Right lobe of liver (tissue), 4 donors: ENCODE measurements around the gene CLCF1.

Experiments used
- CTCF ChIP-seq, 4 donors: fragments of 200-600 bp in 3 of 4; fragments of 450-650 bp in 1 of 4; IDR thresholded peaks; one replicate each; pipeline versions ENCODE4 v1.5.1 to v1.8.0; 2016 to 2022; ENCODE audit warnings: antibody characterized with exemption in 4 of 4, mild to moderate bottlenecking in 2 of 4
- POLR2A ChIP-seq: fragments of 450-650 bp; IDR thresholded peaks from one replicate; pipeline ENCODE4 v1.6.1; 2017; ENCODE audit warnings: antibody characterized with exemption, mild to moderate bottlenecking
- donor health status: DM: no; HTN: no; CAD: no.
- donor health status: DM: no; HTN: no; CAD: no.
- donor health status: DM: no; HTN: yes; CAD: no.

- TF ChIP-seq POLR2A (no peak), CTCF (IDR thresholded peaks at IDR 0.05) (no peak)
Observed at GRCh38 chr11:67369275-67369674, 4.1 kb downstream of the CLCF1 start.
